Uterus (tissue), 2 donors: ENCODE results near the gene PDE3B.

Experiments used
- CTCF ChIP-seq, 4 experiments: fragments of 200-600 bp in 2 of 4; fragments of 450-650 bp in 2 of 4; sonication (generic) in 2 of 4; IDR thresholded peaks; one replicate each; pipeline ENCODE4 v1.5.1; 2016 to 2019; ENCODE audit warnings: antibody characterized with exemption in 4 of 4, mild to moderate bottlenecking in 2 of 4, moderate library complexity in 1 of 4
- POLR2A ChIP-seq, 2 donors: fragments of 450-650 bp; IDR thresholded peaks; one replicate each; pipeline ENCODE4 v1.6.1; 2016; ENCODE audit warnings: antibody characterized with exemption in 2 of 2, mild to moderate bottlenecking in 1 of 2, moderate library complexity in 1 of 2

GRCh38 chr11:14812757-14813156 lies 169.2 kb downstream of the PDE3B start:
- TF ChIP-seq CTCF (IDR thresholded peaks at IDR 0.05) (no peak), POLR2A (IDR thresholded peaks at IDR 0.05) (no peak)
